EL (cell line): Measurements from ENCODE around the gene PPOX.

Source experiments
- DNase-seq: peaks from one replicate; pipeline ENCODE4 v3.0.0-alpha.2; 2016

PPOX gene

GRCh38 chr1:161198897-161199431 lies 32.7 kb downstream of the PPOX start, which contains the start of gene ADAMTS4:
ADAMTS4 (minus strand) TSS chr1:161199054; CDS start chr1:161198627, 427 bp downstream.
- DNase-seq: peak; percentile 94

- no peak for DNase-seq
Measured at GRCh38 chr1:161199506-161200139, 33.4 kb downstream of the PPOX start.

- DNase-seq: no peak
Measured at GRCh38 chr1:161200421-161200991, 34.3 kb downstream of the PPOX start.

DNA sequence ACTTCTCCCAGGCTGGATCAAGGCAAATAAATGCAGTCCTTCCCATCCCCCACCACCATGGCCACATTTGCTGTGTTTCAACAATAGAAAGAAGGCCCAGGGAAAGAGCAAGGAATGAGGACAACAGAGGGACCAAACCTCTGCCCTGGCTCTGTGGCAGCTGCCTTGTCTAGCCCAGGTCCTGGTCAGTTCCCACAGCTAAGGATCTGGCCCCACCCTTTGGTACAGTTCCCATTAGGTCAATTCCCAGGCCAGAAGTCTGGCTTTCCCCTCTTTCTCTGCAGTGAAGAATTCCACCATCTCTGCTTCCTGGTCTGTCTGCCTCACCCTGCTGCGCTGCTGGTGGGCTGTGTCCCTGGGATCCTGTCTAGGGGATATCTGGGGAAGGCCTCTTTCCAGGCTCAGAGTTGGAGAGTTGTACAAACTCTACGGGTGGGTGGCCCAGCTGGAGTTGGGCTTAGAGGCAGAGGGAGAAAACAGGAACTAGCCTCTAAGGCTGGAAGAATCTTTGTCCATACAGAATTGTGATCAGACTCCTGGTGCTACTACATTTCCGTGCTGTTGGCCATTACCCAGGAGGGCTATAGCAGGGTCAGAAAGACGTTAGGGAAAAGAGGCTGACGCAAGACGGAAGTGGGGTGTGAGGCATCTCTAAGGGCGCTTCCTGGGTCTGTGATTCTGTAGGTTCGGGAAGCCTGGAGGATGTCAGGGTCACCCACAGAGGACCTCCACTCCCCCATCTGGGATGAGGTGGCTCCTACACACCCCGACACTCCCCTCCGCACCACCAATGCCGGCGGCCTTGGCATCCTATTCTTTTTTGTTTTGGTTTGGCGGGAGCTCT lies 35.0 kb downstream of the PPOX start:
- peak; percentile 88 for DNase-seq

DNA sequence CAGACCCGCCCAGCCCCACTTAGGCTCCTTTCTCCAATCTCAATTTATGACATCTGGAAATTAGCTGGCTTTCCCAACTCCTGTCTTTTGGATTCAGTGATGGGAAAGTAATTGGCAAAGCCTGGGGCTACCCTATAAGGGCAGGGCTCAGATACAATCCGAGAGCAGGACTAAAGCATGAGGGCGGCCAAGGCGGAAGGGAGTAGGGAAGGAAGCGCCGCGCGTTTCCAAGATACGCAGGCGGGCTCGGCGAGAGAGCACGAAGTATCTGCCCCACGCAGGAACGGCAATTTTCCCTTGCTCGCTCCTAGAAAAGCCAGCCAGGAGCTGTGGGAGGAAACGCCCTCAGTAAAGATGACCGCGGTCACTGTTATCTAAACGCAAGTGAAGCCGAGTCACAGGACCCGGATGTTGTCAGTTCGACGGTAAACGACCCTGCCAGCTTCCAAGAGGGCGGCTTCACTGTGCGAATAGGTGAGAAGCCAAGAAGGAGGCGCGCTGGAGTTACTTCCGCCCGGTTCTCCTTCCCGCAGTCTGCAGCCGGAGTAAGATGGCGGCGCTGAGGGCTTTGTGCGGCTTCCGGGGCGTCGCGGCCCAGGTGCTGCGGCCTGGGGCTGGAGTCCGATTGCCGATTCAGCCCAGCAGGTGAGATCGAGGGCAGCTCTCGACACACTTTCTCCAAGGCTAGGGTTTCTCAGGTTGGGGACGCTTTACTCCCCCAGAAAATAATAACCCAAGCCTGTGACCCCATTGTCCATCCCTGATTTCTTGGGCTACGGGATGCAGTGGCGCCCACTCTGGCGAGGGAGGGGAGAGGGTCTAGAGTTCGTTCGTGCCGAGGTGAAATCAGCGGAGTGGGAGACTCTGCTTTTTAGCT lies 35.8 kb downstream of the PPOX start, which contains the start of gene NDUFS2:
Gene NDUFS2, plus strand, starts transcription at position 532 of the 877 bp plus-strand sequence. Its CDS starts 19 bp downstream, at position 551.
- DNase-seq: peak; percentile 99

- no peak for DNase-seq
Measured at GRCh38 chr1:161206411-161207140, 40.4 kb downstream of the PPOX start.

GRCh38 chr1:161207173-161207572 lies 40.9 kb downstream of the PPOX start:
- DNase-seq: no peak

GRCh38 chr1:161209790-161210409 lies 43.7 kb downstream of the PPOX start:
- DNase-seq: peak; percentile 75

GRCh38 chr1:161214369-161214768 lies 48.1 kb downstream of the PPOX start:
- no peak for DNase-seq

DNA sequence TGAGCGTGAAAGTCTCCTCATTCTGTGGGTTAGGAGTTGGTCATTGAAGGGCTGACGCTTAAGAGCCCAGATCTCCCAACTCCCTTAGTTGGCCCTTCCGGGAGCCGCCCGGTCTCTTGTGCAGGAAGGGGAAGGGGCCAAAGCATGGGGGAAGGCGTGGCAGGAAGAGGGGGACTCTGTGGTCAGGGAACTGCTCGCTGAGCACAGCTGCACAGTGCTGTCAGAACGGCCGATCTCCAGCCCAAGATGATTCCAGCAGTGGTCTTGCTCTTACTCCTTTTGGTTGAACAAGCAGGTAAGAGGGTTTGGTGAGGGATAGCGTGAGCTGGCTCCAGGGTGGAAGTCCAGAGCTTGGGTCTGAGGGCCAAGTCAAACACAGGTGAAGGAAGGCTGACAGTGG lies 48.9 kb downstream of the PPOX start, which contains the start of gene FCER1G:
Gene FCER1G, plus strand, starts transcription at position 220 of the 400 bp plus-strand sequence. Its CDS starts 27 bp downstream, at position 247.
- DNase-seq: no peak

DNA sequence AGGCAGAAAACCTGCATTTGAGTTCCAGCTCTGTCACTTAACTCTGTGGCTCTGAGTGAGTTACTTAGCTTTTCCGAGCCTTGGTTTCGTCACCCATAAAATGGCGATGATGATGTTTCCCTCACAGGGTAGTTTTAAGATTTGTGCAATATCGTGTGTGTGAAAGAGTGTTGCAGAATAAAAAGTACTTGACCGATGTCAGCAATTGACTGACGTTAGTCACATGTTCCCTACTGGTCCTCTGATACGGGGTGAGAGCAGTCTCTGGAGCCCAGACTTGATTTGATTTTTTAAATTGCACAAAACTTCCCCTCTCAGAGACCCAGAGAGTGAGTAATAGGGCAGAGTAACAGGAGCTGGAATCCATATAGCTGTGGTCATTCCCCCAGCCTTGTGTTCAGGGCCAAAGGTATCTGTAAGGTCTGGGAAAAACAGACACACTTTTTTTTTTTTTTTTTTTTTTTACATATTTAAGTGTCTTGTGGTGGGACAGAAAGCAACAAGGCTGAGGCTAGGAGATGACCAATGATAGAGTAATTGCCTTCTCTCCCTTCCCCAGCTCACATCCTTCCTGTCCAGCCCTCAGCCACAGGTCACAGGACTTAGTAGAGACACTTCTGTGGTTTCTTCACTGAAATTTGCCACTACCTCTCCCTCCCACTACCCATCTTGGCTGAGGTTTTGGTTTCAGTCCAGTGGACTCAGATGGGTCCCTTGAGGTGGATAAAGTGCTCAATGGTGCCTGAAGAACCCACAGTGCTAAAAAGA lies 50.9 kb downstream of the PPOX start:
- peak; percentile 79 for DNase-seq

GRCh38 chr1:161217831-161218230 lies 51.6 kb downstream of the PPOX start:
- no peak for DNase-seq

- no peak for DNase-seq
Measured at GRCh38 chr1:161218301-161219077, 52.3 kb downstream of the PPOX start.

GRCh38 chr1:161219078-161219892 lies 53.1 kb downstream of the PPOX start:
- DNase-seq: no peak

DNA sequence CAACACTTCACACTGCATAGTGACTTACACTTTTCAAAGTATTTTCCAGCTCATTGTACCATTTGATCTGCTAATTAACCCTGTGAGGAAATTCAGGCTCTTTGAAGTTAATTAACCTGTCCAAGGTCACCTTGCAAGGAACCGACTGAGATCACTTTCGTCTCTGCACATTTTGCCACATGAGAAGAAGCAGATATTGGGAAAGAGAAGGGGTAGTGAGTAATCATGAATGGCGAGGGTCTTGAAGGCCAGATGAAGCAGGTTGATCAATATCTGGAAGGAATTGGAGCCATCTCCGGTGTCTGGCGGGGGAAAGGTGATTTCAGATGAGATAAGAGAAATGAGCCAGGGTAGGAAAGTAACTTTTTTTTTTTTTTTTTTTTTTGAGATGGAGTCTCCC lies 53.8 kb downstream of the PPOX start:
- no peak for DNase-seq
